PC-3 (cell line): ENCODE measurements around the gene LRRC10B.

Experiments used
- CTCF ChIP-seq: fragments of 300-600 bp; sonication (generic); conservative IDR thresholded peaks from 2 replicates; pipeline ENCODE4 v1.5.1; 2017; ENCODE audit warnings: antibody characterized with exemption, low read depth, mild to moderate bottlenecking, low read length
- EZH2 ChIP-seq: fragments of 300-600 bp; sonication (generic); IDR thresholded peaks from one replicate; pipeline ENCODE4 v1.6.1; 2017; ENCODE audit warnings: antibody characterized with exemption, mild to moderate bottlenecking, low read length; ENCODE audit not compliant: unreplicated experiment
- EZH2phosphoT487 ChIP-seq: fragments of 300-600 bp; sonication (generic); IDR thresholded peaks from 2 replicates; pipeline ENCODE4 v1.6.1; 2018; ENCODE audit warnings: mild to moderate bottlenecking, antibody characterized with exemption, low read length, borderline replicate concordance

DNA sequence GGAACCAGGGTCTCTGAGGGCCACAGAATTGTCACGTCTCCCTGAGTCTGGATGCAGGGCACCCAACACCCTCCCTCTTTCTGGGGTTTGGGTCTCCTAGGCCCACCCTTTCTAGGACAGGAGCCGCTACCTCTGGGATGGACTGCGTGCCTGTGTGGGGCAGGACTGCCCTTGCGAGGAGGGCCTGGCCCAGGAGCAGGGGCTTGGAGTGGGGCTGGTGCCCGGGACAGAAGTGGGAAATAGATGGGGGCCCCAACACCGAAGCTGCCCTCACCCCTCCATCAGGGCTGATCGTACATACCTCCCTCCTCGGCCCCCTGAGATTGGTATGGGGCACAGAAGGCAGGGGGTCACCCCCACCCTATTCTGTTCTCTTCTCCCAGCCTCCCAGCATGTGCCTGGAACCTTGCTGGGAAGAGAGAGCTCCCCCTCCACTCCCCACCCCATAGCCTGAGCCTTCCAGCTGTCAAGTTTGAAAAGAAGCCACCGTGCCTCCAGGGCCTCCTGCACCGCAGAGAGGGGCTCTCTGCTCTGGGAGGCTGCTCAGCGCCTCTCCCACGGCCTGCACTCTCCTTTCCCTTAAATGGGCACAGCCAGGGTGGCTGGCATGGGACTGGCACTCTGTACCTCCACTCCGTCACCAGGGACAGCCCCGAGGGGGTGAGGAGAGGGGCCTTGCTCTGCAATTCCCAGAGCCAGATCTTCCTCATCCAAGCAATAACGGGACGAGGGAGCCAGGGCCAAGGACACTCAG lies 1.8 kb downstream of the LRRC10B start:
- TF ChIP-seq CTCF (no peak), EZH2 (no peak), EZH2phosphoT487 (no peak)
